Medulla oblongata (tissue), 1 donor: ENCODE measurements around the gene RPSA.
"Not testable (repeated sequence)": the region's sequence is repeated elsewhere in the genome, so short reads cannot be mapped to it uniquely, and the experiment has no call there.

Source experiments
- DNase-seq: peaks from one replicate; pipeline ENCODE4 v3.0.0-alpha.2; 2015; ENCODE audit errors: extremely low spot score

Gene RPSA

GRCh38 chr3:39406368-39407258 lies at the start of gene RPSA:
Gene RPSA, plus strand, starts transcription at chr3:39406720. Its CDS starts 934 bp downstream, at chr3:39407654.
- peak; percentile 98 for DNase-seq

GRCh38 chr3:39358333-39358732 lies 48.2 kb upstream of the RPSA start:
- DNase-seq, result no peak

- DNase-seq, result no peak
Measured at GRCh38 chr3:39361252-39361927, 45.1 kb upstream of the RPSA start.

GRCh38 chr3:39362192-39362591 lies 44.3 kb upstream of the RPSA start:
- DNase-seq, result no peak

- no peak for DNase-seq
Measured at GRCh38 chr3:39362812-39363211, 43.7 kb upstream of the RPSA start.

- not testable (repeated sequence) for DNase-seq
Measured at GRCh38 chr3:39370450-39370849, 36.1 kb upstream of the RPSA start.

GRCh38 chr3:39372833-39373232 lies 33.7 kb upstream of the RPSA start:
- no peak for DNase-seq

DNA sequence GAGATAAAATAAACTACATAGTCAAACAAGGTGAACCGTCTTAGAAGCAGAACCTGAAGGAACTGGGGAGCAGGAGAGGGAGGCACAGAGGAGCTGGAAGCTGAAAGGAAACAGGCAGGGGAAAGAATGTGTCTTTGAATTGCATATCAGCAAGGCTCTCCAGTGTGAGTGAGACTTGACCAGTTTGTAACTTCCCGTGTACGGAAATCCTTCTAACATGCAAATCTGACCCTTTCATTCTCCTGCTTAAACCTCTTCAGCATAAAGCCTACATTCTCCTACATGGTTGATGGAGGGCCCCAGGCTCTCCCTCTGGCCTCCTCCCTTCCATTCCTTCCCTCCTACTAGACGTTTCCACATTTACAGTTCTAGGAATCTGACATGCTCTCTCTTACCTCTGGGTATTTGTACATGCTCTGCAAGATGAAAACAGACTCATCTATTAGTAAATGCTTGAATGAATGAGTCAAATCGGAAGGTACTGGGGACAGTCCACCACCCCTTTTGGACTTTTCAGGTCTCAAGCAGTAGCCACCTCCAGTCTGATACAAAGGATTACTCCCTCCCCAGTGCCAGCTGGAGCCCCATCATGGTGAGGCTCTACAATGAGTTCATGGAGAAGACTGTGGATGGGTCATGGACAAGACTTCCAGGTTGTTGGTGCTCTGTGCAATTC lies 29.4 kb upstream of the RPSA start:
- no peak for DNase-seq

GRCh38 chr3:39378088-39378487 lies 28.4 kb upstream of the RPSA start:
- peak; percentile 24 for DNase-seq

GRCh38 chr3:39378957-39379777 lies 27.4 kb upstream of the RPSA start:
- no peak for DNase-seq

DNA sequence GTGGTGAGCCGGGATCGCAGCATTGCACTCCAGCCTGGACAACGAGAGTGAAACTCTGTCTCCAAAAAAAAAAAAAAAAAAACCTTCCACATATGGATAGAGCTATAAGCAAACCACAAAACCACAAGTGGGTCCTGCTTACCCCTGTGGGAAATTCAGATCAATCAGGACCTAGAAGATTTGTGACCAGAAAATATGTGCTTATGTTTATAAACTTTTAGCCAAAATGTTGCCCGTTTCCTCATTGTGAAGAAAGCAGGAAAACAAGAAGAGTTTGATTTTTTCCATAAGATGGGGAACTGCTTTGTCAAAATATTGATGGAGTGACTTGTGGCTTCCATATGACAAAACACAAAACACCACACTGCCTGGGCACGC lies 26.8 kb upstream of the RPSA start:
- DNase-seq, result no peak

DNA sequence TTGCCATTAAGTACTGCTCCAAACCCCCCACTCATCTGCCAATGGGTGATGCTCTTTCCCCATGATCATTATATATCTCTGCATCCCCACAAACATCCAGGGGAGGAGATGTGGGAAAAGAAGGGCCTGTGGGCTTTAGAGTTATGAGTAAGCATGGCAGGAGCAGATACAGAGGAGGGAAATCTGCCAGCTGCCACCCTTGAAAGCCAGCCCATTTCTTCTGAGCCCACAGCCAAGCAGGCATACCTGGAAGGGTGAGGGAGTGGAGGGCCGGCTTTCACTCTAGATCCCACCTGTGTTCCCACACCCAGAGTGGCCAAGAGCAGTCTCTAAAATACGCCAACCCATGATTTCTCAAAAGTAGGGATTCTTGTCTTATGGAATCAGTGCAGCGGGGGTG lies 25.1 kb upstream of the RPSA start:
- no peak for DNase-seq

DNA sequence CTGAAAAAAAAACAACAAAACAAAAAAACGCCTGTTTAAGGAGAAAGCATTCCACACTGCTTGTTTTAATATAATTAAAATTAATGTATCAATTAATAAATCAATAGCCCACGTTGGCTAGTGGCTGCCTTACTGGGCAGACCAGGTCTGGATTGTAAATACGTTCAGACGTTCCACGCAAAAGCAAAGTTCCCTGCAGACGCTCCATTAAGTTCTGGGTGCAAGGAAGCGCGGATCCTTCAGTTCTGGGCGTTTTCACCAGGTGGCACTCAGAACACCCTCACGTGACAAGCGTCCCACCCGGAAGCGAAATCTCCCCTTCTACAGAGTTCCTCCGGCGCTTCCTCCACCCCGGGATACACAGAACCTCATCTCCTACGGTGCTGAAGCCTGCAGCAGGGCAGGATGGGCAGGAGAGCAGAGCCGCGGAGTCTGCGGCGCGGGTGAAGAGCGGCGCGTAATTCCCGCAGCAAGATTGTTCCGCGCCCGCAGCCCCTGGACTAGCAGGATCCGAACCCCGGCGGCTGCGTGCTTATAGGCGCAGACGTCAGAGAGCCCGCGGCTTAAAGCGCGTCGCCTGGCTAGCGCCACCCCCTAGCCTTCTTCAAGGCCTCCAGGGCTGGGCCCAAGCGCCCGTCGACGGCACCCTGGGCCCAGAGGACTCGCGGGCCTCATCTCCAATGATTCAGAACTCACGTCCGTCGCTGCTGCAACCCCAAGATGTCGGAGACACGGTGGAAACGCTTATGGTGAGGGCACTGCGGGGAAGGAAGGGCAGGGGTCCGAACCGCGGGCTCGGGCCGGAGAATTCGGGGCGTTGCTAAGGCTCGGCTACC lies 23.3 kb upstream of the RPSA start, which contains the start of gene SLC25A38:
Gene SLC25A38 (plus strand): TSS at position 326 of the 836 bp plus-strand sequence. CDS start 355 bp downstream, at position 681.
- DNase-seq, result peak; percentile 83

DNA sequence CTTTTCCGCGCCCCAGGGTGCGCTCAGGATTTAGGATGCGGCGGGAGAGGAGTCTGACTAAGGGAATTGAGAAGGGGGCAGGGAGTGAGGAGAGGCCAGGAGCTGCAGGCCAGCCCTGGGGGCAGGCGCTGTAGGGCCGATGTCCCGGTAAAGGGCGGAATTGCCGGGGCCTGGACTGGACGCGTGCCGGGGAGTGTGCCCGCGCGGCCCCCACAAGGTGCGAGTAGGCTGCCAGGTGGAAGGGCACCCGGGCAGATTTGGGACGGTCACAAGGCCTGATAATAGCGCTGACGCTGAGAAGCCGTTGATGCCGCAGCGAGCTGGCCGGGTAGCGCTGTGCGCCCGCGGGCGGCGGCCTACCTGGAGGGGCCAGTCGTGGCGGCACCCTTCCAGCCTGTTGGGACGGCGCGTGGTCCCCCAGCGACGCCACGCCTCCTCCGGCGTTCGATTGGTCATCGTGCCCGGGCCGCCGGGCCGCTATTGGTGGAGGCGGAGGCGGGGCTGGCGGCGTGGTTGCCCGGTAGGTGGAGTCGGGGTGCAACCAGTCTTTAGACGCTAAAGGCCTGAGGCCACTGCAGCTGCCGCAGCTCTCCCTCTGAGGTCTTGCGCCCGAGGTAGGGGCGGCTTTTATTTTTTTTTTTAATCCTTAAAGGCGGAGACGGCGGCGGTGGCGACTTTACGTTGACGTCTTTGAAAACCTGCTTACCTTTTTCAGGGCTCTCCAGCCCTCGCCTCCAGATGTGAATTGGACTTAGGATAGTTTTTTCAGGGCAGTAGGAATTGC lies 22.4 kb upstream of the RPSA start:
- DNase-seq, result peak; percentile 97

DNA sequence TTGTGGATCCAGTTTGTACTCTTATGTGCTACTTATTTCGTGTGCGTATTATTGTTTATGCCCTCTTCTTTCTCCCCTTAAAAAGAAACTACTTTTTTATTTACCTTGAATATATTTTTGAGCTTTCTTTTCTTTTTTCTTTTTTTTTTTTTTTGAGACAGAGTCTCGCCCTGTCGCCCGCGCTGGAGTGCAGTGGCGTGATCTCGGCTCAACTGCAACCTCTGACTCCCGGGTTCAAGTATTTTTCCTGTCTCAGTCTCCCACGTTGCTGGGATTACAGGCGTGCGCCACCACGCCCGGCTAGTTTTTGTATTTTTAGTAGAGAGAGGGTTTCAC lies 21.9 kb upstream of the RPSA start:
- no peak for DNase-seq

- DNase-seq, result no peak
Measured at GRCh38 chr3:39385456-39386090, 20.9 kb upstream of the RPSA start.

GRCh38 chr3:39386318-39386717 lies 20.2 kb upstream of the RPSA start:
- DNase-seq, result no peak

GRCh38 chr3:39387411-39387975 lies 19.0 kb upstream of the RPSA start:
- DNase-seq, result no peak

DNA sequence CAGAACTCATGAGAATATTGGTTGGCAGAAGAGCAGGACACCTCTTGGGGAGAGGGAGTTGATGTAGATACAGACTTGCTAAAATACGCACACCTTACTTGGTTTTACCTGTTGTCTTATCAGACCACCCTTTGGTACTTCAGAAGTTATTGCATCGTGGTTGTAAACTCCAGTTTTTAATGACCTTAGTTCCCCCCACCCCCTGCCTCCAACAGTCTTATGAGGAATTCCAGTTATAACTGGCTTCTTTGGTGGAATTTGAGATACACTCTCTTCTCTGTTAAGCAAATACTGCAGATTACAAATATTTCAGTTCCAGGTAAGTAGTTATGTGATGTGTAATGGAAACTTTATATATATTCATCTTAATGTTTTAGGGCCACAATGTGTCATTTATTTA lies 18.4 kb upstream of the RPSA start:
- DNase-seq, result no peak
